ENCODE data around the gene ACP6.
"Not testable (repeated sequence)": the region's sequence is repeated elsewhere in the genome, so short reads cannot be mapped to it uniquely, and the experiment has no call there.

ACP6 gene

GRCh38 chr1:147670319-147671001 lies at the start of gene ACP6:
ACP6 (minus strand) TSS chr1:147670524; CDS start chr1:147670048, 476 bp downstream.
- peak; percentile 28 for FAIRE-seq

GRCh38 chr1:147719711-147720225 lies 49.4 kb upstream of the ACP6 start:
- no peak for FAIRE-seq
- DNase-seq (ENCODE audit: insufficient read length, low spot score) = no peak

More at GRCh38 chr1:147670319-147671001, at the start of gene ACP6:
- DNase-seq (ENCODE audit: insufficient read length, low spot score) = peak; percentile 93

- no peak for DNase-seq (ENCODE audit: insufficient read length, low spot score)
- FAIRE-seq = no peak
Measured at GRCh38 chr1:147719029-147719698, 48.8 kb upstream of the ACP6 start.

- no peak for DNase-seq (ENCODE audit: insufficient read length, low spot score)
Measured at GRCh38 chr1:147717706-147718097, 47.4 kb upstream of the ACP6 start.

GRCh38 chr1:147717051-147717705 lies 46.9 kb upstream of the ACP6 start:
- no peak for DNase-seq (ENCODE audit: insufficient read length, low spot score)
- no peak for FAIRE-seq

More at GRCh38 chr1:147717706-147718097, 47.4 kb upstream of the ACP6 start:
- no peak for FAIRE-seq

- FAIRE-seq (no peak), DNase-seq (ENCODE audit: insufficient read length, low spot score) (no peak)
Measured at GRCh38 chr1:147712605-147713004, 42.3 kb upstream of the ACP6 start.

GRCh38 chr1:147700042-147701006 lies 30.0 kb upstream of the ACP6 start:
- FAIRE-seq = no peak
- DNase-seq (ENCODE audit: insufficient read length, low spot score) = peak; percentile 67

- DNase-seq (ENCODE audit: insufficient read length, low spot score) (no peak), FAIRE-seq (no peak)
Measured at GRCh38 chr1:147699686-147700041, 29.3 kb upstream of the ACP6 start.

- no peak for FAIRE-seq
- no peak for DNase-seq (ENCODE audit: insufficient read length, low spot score)
Measured at GRCh38 chr1:147683163-147683763, 12.9 kb upstream of the ACP6 start.

- not testable (repeated sequence) for FAIRE-seq; DNase-seq (ENCODE audit: insufficient read length, low spot score)
Measured at GRCh38 chr1:147680608-147681235, 10.4 kb upstream of the ACP6 start.

GRCh38 chr1:147677681-147678080 lies 7.4 kb upstream of the ACP6 start:
- FAIRE-seq = not testable (repeated sequence)

GRCh38 chr1:147676311-147677085 lies 6.2 kb upstream of the ACP6 start:
- no peak for FAIRE-seq
- no peak for DNase-seq (ENCODE audit: insufficient read length, low spot score)

More at GRCh38 chr1:147677681-147678080, 7.4 kb upstream of the ACP6 start:
- DNase-seq (ENCODE audit: insufficient read length, low spot score) = not testable (repeated sequence)

GRCh38 chr1:147673816-147674215 lies 3.5 kb upstream of the ACP6 start:
- DNase-seq (ENCODE audit: insufficient read length, low spot score) (no peak), FAIRE-seq (no peak)

- no peak for FAIRE-seq
- DNase-seq (ENCODE audit: insufficient read length, low spot score) = no peak
Measured at GRCh38 chr1:147673406-147673805, 3.1 kb upstream of the ACP6 start.

- no peak for FAIRE-seq
Measured at GRCh38 chr1:147669469-147670318, 630 bp downstream of the ACP6 start.

GRCh38 chr1:147665521-147665920 lies 4.8 kb downstream of the ACP6 start:
- DNase-seq (ENCODE audit: insufficient read length, low spot score) (no peak), FAIRE-seq (no peak)

More at GRCh38 chr1:147669469-147670318, 630 bp downstream of the ACP6 start:
- peak; percentile 26 for DNase-seq (ENCODE audit: insufficient read length, low spot score)

- DNase-seq (ENCODE audit: insufficient read length, low spot score) (no peak), FAIRE-seq (no peak)
Measured at GRCh38 chr1:147664206-147664605, 6.1 kb downstream of the ACP6 start.

GRCh38 chr1:147654511-147654910 lies 15.8 kb downstream of the ACP6 start:
- no peak for FAIRE-seq

More at GRCh38 chr1:147654511-147654910, 15.8 kb downstream of the ACP6 start:
- no peak for DNase-seq (ENCODE audit: insufficient read length, low spot score)
